Hematopoietic multipotent progenitor cell treated with erythropoietin and hydrocortisone succinate and interleukin-3 and kit ligand, for 8 days (in vitro differentiated cells): Measurements from ENCODE around the gene RELT.

Experiments used
- DNase-seq: peaks from one replicate; pipeline ENCODE4 v3.0.0-alpha.2; 2015

The RELT gene

GRCh38 chr11:73348838-73349237 is 27.4 kb upstream of the RELT start:
- no peak for DNase-seq

- DNase-seq: no peak
These were observed 26.6 kb upstream of the RELT start for GRCh38 chr11:73349633-73350032.

DNA sequence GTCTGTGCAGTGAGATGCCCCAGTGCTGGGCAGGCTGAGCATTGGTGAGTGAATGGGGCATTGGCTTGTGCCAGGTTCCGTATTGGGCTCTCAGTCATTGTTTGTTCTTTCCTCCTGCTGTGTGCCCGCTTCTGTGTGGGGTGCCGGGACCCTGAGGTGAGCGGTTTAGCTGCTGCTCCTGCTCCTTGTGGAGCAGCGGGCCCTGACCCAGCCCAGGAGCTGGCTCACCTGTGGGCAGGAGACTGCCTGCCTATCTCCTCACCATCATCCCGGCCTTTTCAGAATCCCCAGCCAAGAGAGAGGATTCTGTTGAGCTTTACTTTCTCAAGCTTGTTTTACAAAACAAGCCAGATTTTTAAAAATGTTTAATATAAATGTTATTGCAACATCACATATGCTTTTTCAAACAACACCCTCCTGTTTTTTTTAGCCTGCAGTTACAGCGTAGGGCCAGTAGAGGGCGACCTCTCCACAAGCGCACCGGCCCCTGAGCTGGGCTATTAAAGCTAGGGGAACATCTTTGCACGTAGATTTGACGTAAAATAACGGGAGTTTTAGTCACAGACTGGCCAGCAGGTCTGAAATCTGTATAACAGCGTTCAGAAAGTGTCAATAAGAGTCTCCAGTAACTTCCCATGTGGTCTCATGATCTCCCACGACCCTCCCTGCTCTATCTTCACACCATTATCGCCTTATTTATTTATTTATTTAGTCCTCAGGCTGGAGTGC is 25.1 kb upstream of the RELT start:
- DNase-seq: peak; percentile 68

GRCh38 chr11:73353422-73353821 is 22.8 kb upstream of the RELT start:
- no peak for DNase-seq

- DNase-seq: no peak
These were observed 21.1 kb upstream of the RELT start for GRCh38 chr11:73355109-73355508.

GRCh38 chr11:73356979-73357860 is 19.0 kb upstream of the RELT start:
- no peak for DNase-seq

- no peak for DNase-seq
These were observed 18.1 kb upstream of the RELT start for GRCh38 chr11:73358071-73358470.

DNA sequence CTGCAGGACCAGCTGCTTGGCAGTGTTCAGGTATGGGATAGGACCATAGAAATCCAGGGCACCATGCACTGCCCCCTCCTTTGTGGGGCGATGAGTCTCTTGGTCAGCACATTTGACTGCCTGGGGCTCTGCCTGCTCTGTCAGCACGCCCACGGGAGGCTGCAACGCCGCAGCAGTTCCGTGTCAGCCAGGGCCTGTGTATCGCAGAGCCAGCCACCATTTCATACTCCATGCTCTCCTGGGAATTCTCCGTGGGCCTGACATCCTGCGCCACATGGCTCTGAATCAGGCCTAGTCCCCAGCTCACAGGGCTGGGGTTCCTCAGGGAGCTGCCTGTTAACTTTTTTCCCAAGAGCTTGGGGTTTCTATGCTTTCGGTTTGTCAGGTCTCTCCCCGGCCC is 16.9 kb upstream of the RELT start:
- no peak for DNase-seq

GRCh38 chr11:73359930-73360742 is 16.1 kb upstream of the RELT start:
- peak; percentile 44 for DNase-seq

- DNase-seq: no peak
These were observed 15.3 kb upstream of the RELT start for GRCh38 chr11:73360743-73361369.

- DNase-seq: no peak
These were observed 14.0 kb upstream of the RELT start for GRCh38 chr11:73361953-73362776.

DNA sequence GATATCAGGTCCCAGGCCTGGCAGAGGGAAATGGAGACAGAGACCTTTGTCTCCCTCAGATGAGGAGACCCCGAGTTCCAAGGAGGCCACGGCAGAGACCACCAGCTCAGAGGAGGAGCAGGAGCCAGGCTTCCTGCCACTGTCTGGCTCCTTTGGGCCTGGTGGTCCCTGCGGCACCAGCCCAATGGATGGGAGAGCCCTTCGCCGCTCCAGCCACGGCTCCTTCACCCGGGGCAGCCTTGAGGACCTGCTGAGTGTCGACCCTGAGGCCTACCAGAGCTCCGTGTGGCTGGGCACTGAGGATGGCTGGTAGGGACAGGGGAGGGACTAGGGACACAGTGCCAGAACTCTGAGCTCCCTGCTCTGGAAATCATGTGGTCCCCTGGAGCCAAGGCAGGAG is 13.1 kb upstream of the RELT start:
- no peak for DNase-seq

DNA sequence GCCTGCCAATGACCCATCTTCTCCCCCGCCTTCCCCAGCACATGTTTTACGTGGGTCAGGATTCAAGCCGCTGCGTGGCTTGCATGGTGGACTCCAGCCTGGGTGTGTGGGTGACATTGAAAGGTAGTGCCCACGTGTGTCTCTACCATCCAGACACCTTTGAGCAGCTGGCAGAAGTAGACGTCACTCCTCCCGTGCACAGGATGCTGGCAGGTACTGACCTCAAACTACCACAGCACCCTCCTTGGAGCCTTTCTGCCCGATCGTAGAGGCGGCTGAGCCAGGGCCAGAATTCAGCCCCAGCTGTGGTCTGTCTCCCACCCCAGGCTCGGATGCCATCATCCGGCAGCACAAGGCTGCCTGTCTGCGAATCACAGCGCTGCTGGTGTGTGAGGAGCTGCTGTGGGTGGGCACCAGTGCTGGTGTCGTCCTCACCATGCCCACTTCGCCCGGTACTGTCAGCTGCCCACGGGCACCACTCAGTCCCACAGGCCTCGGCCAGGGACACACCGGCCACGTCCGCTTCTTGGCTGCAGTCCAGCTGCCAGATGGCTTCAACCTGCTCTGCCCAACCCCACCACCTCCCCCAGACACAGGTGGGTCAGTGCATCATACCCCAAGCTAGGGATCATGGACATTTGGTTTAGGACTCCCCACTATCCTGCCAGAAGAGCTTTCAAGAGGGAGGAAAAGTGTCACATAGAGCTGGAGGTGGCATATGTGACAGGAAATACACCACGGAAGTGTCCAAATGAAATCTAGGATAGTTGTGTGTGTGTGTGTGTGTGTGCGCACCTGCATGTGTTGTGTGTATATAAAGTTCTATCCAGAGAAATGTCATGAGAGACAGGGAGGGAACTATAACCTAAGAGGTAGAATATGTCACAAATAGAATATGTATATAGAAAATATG is 10.6 kb upstream of the RELT start:
- no peak for DNase-seq

- DNase-seq: no peak
These were observed 10.0 kb upstream of the RELT start for GRCh38 chr11:73366265-73366610.

GRCh38 chr11:73366953-73367352 is 9.2 kb upstream of the RELT start:
- DNase-seq: no peak

DNA sequence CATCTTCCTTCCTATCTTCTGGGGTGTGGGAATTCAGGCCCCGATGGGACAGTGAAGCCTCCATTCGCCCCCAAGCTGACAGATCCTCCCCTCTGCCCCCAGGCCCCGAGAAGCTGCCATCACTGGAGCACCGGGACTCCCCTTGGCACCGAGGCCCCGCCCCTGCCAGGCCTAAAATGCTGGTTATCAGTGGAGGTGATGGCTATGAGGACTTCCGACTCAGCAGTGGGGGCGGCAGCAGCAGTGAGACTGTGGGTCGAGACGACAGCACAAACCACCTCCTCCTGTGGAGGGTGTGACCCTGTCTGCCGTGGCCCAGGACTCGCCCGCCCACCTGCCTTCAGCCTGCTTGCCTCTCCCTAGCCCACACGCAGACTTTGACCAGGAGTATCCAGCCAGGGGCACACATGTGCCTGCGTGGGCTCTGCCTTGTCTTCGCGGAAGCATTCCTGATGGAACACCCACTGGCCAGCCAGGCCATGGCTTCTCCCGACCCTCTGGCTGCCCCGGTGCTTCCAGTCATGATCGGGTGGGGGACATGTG is 8.6 kb upstream of the RELT start:
- peak; percentile 20 for DNase-seq

DNA sequence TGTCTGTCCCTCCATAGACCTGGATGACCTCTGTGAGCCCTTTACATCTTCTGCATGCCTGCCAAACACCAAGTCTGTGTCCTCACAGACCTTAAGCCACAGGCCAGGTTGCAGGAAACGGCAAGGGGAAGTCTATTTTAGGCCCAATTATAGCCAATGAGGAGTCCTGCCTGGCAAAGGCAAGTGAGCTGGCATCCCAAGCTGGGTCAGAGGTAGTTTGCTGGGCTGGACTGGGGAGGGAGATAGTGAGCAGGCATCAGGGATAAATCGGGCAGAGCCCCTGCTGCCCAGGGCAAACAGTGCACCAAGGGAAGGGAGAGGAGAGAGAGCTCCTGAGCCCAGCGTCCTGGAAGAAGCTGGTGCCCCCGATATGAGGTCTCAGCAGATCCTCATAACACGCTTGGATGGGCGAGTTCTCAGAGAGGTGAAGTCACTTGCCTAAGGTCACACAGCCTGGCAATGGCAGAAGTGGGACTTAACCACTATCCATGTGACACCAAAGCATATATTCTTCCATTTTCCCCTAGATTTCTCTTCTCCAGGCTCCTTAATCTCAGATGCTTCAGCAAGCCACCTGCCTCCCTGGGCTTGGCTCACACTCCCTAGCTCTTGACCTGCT is 3.7 kb upstream of the RELT start:
- DNase-seq: peak; percentile 47

GRCh38 chr11:73374151-73374550 is 2.0 kb upstream of the RELT start:
- DNase-seq: no peak

GRCh38 chr11:73375830-73376159 is 404 bp upstream of the RELT start:
- DNase-seq: peak; percentile 97
